Keratinocyte (primary cell): Measurements from ENCODE around the gene PMEPA1.

Experiments used
- EZH2 ChIP-seq: IDR thresholded peaks from one replicate; pipeline ENCODE4 v1.6.1; 2012; ENCODE audit warnings: inconsistent platforms, mild to moderate bottlenecking, low read length, moderate library complexity
- TF ChIP-seq, protein P1 (sequence below), 3 experiments: IDR thresholded peaks in 1 of 3; conservative IDR thresholded peaks in 1 of 3; optimal IDR thresholded peaks in 1 of 3; 2 replicates in 2 of 3; 3 replicates in 1 of 3; pipeline versions ENCODE3 to v1.5.1; 2011; ENCODE audit warnings: low read length in 3 of 3, mild to moderate bottlenecking in 3 of 3, moderate library complexity in 2 of 3, control low read depth in 1 of 3, inconsistent platforms in 1 of 3; ENCODE audit not compliant: insufficient read depth in 2 of 3; ENCODE audit errors: extremely low read depth in 1 of 3

DNA sequence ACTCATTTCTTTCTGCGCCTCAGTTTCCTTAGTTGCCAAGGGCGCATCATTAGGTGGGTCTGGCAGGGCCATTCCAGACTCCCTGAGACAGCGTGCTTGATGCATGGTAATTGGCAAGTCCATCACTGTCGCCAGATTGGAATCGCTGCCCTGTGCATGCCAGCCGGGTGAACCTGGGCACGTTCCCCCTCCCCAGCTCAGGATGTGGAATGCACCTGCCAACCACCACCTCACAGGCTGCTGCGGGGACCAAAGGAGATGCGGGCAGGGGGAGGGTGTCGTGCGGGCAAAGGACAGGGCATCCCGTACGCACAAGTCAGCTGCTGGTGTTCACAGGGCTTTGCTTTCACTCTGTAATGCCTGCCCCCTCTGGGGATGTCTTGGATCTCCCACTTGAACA is 36.4 kb upstream of the PMEPA1 start:
- TF ChIP-seq, protein P1, sequence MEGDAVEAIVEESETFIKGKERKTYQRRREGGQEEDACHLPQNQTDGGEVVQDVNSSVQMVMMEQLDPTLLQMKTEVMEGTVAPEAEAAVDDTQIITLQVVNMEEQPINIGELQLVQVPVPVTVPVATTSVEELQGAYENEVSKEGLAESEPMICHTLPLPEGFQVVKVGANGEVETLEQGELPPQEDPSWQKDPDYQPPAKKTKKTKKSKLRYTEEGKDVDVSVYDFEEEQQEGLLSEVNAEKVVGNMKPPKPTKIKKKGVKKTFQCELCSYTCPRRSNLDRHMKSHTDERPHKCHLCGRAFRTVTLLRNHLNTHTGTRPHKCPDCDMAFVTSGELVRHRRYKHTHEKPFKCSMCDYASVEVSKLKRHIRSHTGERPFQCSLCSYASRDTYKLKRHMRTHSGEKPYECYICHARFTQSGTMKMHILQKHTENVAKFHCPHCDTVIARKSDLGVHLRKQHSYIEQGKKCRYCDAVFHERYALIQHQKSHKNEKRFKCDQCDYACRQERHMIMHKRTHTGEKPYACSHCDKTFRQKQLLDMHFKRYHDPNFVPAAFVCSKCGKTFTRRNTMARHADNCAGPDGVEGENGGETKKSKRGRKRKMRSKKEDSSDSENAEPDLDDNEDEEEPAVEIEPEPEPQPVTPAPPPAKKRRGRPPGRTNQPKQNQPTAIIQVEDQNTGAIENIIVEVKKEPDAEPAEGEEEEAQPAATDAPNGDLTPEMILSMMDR (optimal IDR thresholded peaks at IDR 0.05 in 1 of 3, IDR thresholded peaks at IDR 0.05 in 1 of 3, conservative IDR thresholded peaks at IDR 0.05 in 1 of 3; ENCODE audit: extremely low read depth in 1 of 3, insufficient read depth in 2 of 3, low read length in 3 of 3): no peak
- TF ChIP-seq EZH2: no peak
